Activated CD4-positive, alpha-beta T cell treated with anti-CD3 and anti-CD28 coated beads, Interleukin-2, amount 50 U/mL, for 48 hours (primary cell): ENCODE measurements around the gene TMEM52.
"Not testable (repeated sequence)": the region's sequence is repeated elsewhere in the genome, so short reads cannot be mapped to it uniquely, and the experiment has no call there.

Experiments
- DNase-seq, 2 experiments: peaks; one replicate each; pipeline ENCODE4 v3.0.0-alpha.2; 2020

TMEM52 gene

GRCh38 chr1:1893291-1893985 is 25.6 kb downstream of the TMEM52 start:
- DNase-seq = no peak

- DNase-seq = no peak
Measured at GRCh38 chr1:1892763-1893120, 26.3 kb downstream of the TMEM52 start.

GRCh38 chr1:1892079-1892762 is 26.9 kb downstream of the TMEM52 start:
- no peak for DNase-seq

GRCh38 chr1:1891349-1892078 is 27.6 kb downstream of the TMEM52 start:
- DNase-seq = peak; percentile 68 to 73

GRCh38 chr1:1890506-1891348 is 28.4 kb downstream of the TMEM52 start, which contains the start of gene GNB1:
Gene GNB1, minus strand, starts transcription at chr1:1891087. Its CDS starts 65,634 bp downstream, at chr1:1825453.
- peak; percentile 83 to 85 for DNase-seq

GRCh38 chr1:1889847-1890505 is 29.1 kb downstream of the TMEM52 start:
- DNase-seq = peak; percentile 49 to 59

GRCh38 chr1:1889090-1889750 is 29.9 kb downstream of the TMEM52 start:
- DNase-seq = peak in 1 of 2 experiments; percentile 18

- DNase-seq = not testable (repeated sequence)
Measured at GRCh38 chr1:1883890-1884289, 35.2 kb downstream of the TMEM52 start.

GRCh38 chr1:1883092-1883873 is 35.8 kb downstream of the TMEM52 start:
- DNase-seq = no peak

- no peak for DNase-seq
Measured at GRCh38 chr1:1881727-1882126, 37.4 kb downstream of the TMEM52 start.

GRCh38 chr1:1880617-1881312 is 38.3 kb downstream of the TMEM52 start:
- DNase-seq = no peak

GRCh38 chr1:1879942-1880341 is 39.1 kb downstream of the TMEM52 start:
- no peak for DNase-seq

GRCh38 chr1:1877865-1878436 is 41.1 kb downstream of the TMEM52 start:
- no peak for DNase-seq

- DNase-seq = no peak
Measured at GRCh38 chr1:1876335-1876930, 42.6 kb downstream of the TMEM52 start.

GRCh38 chr1:1875932-1876331 is 43.1 kb downstream of the TMEM52 start:
- peak; percentile 37 to 57 for DNase-seq

- DNase-seq = no peak
Measured at GRCh38 chr1:1874901-1875300, 44.2 kb downstream of the TMEM52 start.

GRCh38 chr1:1873186-1873585 is 45.9 kb downstream of the TMEM52 start:
- DNase-seq = no peak

GRCh38 chr1:1872329-1872994 is 46.6 kb downstream of the TMEM52 start:
- DNase-seq = no peak

- DNase-seq = no peak
Measured at GRCh38 chr1:1869469-1869868, 49.6 kb downstream of the TMEM52 start.
